Activated T-cell treated with anti-CD3 and anti-CD28 coated beads, Interleukin-2, amount 50 U/mL, for 72 hours (primary cell): ENCODE measurements around the gene CLEC4M. TPM values are rescaled to one million over a fixed set of nuclear protein-coding genes. Genes with fewer than 3 reads are reported as not detected.

ENCODE experiments used
- ATAC-seq, 2 donors: fragments of 150-1000 bp; cut with Tn5 transposase; replicated peaks in 1 of 2; 2 replicates each; pipeline ENCODE4 v1.10.0; 2021; ENCODE audit warnings: moderate library complexity in 2 of 2, mild to moderate bottlenecking in 1 of 2
- DNase-seq, 2 donors: peaks; one replicate each; pipeline ENCODE4 v3.0.0; 2021 to 2022; ENCODE audit warnings: mixed read lengths in 1 of 2
- H3K27ac Mint-ChIP-seq: one replicate; pipeline ENCODE4 v1.8.0; 2022; ENCODE audit warnings: mild to moderate bottlenecking, moderate library complexity, mixed read lengths
- H3K27me3 Mint-ChIP-seq: one replicate; pipeline ENCODE4 v1.8.0; 2022; ENCODE audit warnings: low read depth, mixed read lengths
- H3K36me3 Mint-ChIP-seq, 2 donors: one replicate each; pipeline ENCODE4 v1.8.0; 2022; ENCODE audit warnings: mixed read lengths in 2 of 2, mild to moderate bottlenecking in 1 of 2; ENCODE audit not compliant: insufficient read depth in 2 of 2
- H3K4me1 Mint-ChIP-seq: one replicate; pipeline ENCODE4 v1.8.0; 2022; ENCODE audit warnings: low read depth, mixed read lengths
- H3K4me3 Mint-ChIP-seq, 2 donors: one replicate each; pipeline ENCODE4 v1.8.0; 2022; ENCODE audit warnings: mild to moderate bottlenecking in 2 of 2, mixed read lengths in 2 of 2, moderate library complexity in 2 of 2
- H3K9me3 Mint-ChIP-seq, 2 donors: one replicate each; pipeline ENCODE4 v1.8.0; 2022; ENCODE audit warnings: mixed read lengths in 2 of 2
- total RNA-seq, 2 donors: library from RNA; stranded (reverse); gene quantifications; one replicate each; pipeline ENCODE4 v1.2.3, GENCODE V29; 2022

The CLEC4M gene
- total RNA-seq, 2 donors from 2014 or later: not detected

DNA sequence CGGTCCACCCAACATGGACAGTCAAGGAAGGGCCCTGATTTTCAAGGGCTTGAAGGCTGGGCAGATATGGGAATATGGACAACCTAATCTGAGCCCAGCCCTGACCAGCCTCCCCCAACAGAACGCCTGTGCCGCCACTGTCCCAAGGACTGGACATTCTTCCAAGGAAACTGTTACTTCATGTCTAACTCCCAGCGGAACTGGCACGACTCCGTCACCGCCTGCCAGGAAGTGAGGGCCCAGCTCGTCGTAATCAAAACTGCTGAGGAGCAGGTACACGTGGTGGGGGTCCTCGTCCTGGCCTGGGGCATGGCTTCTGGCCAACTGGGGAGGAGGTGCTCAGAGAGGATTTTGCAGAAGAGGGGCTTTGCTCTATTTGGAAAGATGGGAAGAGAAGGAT is 3.5 kb downstream of the CLEC4M start:
- Mint-ChIP-seq H3K4me1 (peaks cover 10% of the 10 kb centered on the region), H3K27me3 (peaks cover 61% of the 10 kb centered on the region), H3K27ac (no peak overlapping the region), H3K4me3 (no peak overlapping the region), H3K36me3 (no peaks in the 10 kb centered on the region), H3K9me3 (no peaks in the 10 kb centered on the region)
- DNase-seq: no peak
- ATAC-seq: no peak

DNA sequence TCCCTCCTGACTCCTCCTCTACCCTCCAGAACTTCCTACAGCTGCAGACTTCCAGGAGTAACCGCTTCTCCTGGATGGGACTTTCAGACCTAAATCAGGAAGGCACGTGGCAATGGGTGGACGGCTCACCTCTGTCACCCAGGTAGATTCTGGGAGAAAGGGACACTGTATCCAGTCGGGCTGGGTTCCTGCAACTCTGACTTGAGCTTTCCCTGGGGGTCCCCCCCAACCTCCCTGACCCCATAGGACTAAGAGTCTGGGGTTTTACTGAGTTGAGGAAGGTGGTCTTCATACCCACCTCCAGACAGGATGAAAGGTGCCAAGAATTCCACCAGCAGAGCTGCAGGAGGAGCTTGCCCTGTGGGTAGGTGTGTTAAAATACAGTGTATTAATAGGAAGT is 4.4 kb downstream of the CLEC4M start:
- Mint-ChIP-seq H3K4me1 (peaks cover 20% of the 10 kb centered on the region), H3K9me3 (no peaks in the 10 kb centered on the region), H3K36me3 (no peaks in the 10 kb centered on the region), H3K4me3 (no peak overlapping the region), H3K27me3 (peaks cover 57% of the 10 kb centered on the region), H3K27ac (no peak overlapping the region)
- DNase-seq (no peak), ATAC-seq (no peak)

DNA sequence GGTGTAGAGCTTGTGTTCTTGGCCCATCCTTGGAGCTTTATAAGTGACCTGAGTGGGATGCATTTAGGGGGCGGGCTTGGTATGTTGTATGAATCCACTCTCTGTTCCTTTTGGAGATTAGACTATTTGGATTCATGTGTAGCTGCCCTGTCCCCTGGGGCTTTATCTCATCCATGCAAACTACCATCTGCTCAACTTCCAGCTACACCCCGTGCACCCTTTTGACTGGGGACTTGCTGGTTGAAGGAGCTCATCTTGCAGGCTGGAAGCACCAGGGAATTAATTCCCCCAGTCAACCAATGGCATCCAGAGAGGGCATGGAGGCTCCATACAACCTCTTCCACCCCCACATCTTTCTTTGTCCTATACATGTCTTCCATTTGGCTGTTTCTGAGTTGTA is 6.1 kb downstream of the CLEC4M start:
- no peak for DNase-seq
- Mint-ChIP-seq H3K9me3 (no peaks in the 10 kb centered on the region), H3K27me3 (peaks cover 48% of the 10 kb centered on the region), H3K27ac (no peak overlapping the region), H3K36me3 (no peaks in the 10 kb centered on the region), H3K4me1 (peaks cover 25% of the 10 kb centered on the region), H3K4me3 (no peak overlapping the region)
- ATAC-seq: no peak

DNA sequence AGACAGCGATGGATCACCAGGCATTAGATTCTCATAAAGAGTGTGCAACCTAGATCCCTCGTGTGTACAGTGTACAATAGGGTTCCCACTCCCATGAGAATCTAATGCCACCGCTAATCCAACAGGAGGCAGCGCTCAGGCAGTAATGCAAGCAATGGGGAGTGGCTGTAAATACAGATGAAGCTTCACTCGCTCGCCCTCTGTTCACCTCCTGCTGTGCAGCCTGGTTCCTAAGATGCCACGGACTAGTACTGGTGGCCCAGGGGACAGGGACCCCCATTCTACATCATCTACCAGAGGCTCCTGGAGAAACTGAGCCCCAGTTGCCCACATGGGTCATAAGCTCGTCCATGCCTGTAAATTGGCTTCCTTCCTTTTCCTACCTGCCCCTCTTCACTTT is 8.0 kb downstream of the CLEC4M start:
- H3K27ac Mint-ChIP-seq: no peak overlapping the region
- peaks cover 30% of the 10 kb centered on the region for H3K4me1 Mint-ChIP-seq
- no peak for DNase-seq
- no peaks in the 10 kb centered on the region for H3K36me3 Mint-ChIP-seq
- peaks cover 60% of the 10 kb centered on the region for H3K27me3 Mint-ChIP-seq
- H3K9me3 Mint-ChIP-seq: no peaks in the 10 kb centered on the region
- ATAC-seq: no peak
- no peak overlapping the region for H3K4me3 Mint-ChIP-seq

DNA sequence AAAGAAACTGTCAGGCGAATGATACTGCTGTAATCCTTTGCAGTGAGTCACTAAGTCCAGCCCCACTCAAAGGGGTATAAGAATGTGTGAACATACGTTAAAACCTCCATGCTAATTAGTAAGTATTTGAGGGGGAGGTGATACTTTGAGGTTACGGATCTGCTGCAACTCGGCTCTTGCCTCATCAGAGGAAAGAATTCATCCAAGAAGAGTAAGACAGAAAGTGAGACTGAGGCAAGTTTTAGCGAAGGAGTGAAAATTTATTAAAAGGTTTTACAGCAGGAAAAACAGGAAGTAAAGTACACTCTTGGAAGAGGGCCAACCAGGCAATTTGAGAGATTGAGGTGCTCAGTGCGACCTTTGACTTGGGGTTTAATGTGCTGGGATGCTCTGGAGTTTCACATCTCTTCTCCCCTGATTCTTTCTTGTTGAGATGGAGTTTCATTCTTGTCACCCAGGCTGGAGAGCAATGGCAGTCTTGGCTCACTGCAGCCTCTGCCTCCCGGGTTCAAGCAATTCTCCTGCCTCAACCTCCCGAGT is 9.8 kb downstream of the CLEC4M start:
- peaks cover 30% of the 10 kb centered on the region for H3K4me1 Mint-ChIP-seq
- peak overlapping the region; percentile 17 for H3K27ac Mint-ChIP-seq
- no peaks in the 10 kb centered on the region for H3K9me3 Mint-ChIP-seq
- H3K36me3 Mint-ChIP-seq: no peaks in the 10 kb centered on the region
- H3K4me3 Mint-ChIP-seq: peak overlapping the region; percentile 40 to 65
- DNase-seq: peak; percentile 51 to 58
- peaks cover 56% of the 10 kb centered on the region for H3K27me3 Mint-ChIP-seq
- peak; percentile 99 for ATAC-seq

- Mint-ChIP-seq H3K9me3 (no peaks in the 10 kb centered on the region), H3K36me3 (no peaks in the 10 kb centered on the region), H3K27ac (no peak overlapping the region), H3K4me3 (no peak overlapping the region), H3K4me1 (peaks cover 30% of the 10 kb centered on the region), H3K27me3 (peaks cover 49% of the 10 kb centered on the region)
- ATAC-seq (no peak), DNase-seq (no peak)
These were observed 10.8 kb downstream of the CLEC4M start for GRCh38 chr19:7773841-7774240.

- Mint-ChIP-seq H3K4me3 (no peak overlapping the region), H3K4me1 (peaks cover 30% of the 10 kb centered on the region), H3K9me3 (no peaks in the 10 kb centered on the region), H3K27ac (no peak overlapping the region), H3K27me3 (peaks cover 45% of the 10 kb centered on the region), H3K36me3 (no peaks in the 10 kb centered on the region)
- ATAC-seq: no peak
- no peak for DNase-seq
These were observed 12.7 kb downstream of the CLEC4M start for GRCh38 chr19:7775761-7776160.

GRCh38 chr19:7778081-7778480 is 15.0 kb downstream of the CLEC4M start:
- Mint-ChIP-seq H3K27ac (no peak overlapping the region), H3K9me3 (no peaks in the 10 kb centered on the region), H3K36me3 (no peaks in the 10 kb centered on the region), H3K27me3 (peaks cover 58% of the 10 kb centered on the region), H3K4me1 (peaks cover 10% of the 10 kb centered on the region), H3K4me3 (no peak overlapping the region)
- ATAC-seq: no peak
- DNase-seq: no peak

- ATAC-seq (no peak), DNase-seq (no peak)
- no peak overlapping the region for H3K27ac Mint-ChIP-seq
- no peaks in the 10 kb centered on the region for H3K9me3 Mint-ChIP-seq
- no peaks in the 10 kb centered on the region for H3K36me3 Mint-ChIP-seq
- H3K27me3 Mint-ChIP-seq: peaks cover 76% of the 10 kb centered on the region
- peaks cover 14% of the 10 kb centered on the region for H3K4me1 Mint-ChIP-seq
- H3K4me3 Mint-ChIP-seq: no peak overlapping the region
These were observed 16.8 kb downstream of the CLEC4M start for GRCh38 chr19:7779631-7780486.

GRCh38 chr19:7781157-7781556 is 18.1 kb downstream of the CLEC4M start:
- Mint-ChIP-seq H3K27ac (no peak overlapping the region), H3K4me1 (peaks cover 9% of the 10 kb centered on the region), H3K36me3 (peaks cover 0 to 8% of the 10 kb centered on the region in 2 donors), H3K4me3 (no peak overlapping the region), H3K27me3 (peaks cover 76% of the 10 kb centered on the region), H3K9me3 (no peaks in the 10 kb centered on the region)
- ATAC-seq (no peak), DNase-seq (no peak)

- H3K9me3 Mint-ChIP-seq: no peaks in the 10 kb centered on the region
- H3K4me3 Mint-ChIP-seq: no peak overlapping the region
- no peak overlapping the region for H3K27ac Mint-ChIP-seq
- peaks cover 9% of the 10 kb centered on the region for H3K4me1 Mint-ChIP-seq
- DNase-seq (no peak), ATAC-seq (no peak)
- peaks cover 78% of the 10 kb centered on the region for H3K27me3 Mint-ChIP-seq
- H3K36me3 Mint-ChIP-seq: peaks cover 0 to 8% of the 10 kb centered on the region in 2 donors
These were observed 21.0 kb downstream of the CLEC4M start for GRCh38 chr19:7783991-7784423.

DNA sequence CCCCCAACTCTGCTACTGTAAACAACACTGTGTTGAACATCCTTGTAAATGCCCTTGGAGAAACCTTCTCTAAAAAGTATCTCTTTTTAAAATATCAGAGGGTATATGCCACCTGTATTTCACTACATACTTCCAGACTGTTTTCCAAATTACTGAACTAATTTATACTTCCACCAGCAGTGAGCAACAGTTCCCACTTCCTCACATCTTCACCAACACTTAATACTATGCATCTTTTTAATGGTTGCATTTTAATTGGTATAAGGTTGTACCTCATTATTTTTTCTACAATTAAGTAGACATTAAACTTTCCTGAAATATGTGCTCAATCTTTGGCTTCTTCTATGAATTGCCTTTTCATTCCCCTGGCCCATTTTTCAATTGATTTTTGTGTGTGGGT is 21.8 kb downstream of the CLEC4M start:
- Mint-ChIP-seq H3K36me3 (peaks cover 0 to 8% of the 10 kb centered on the region in 2 donors), H3K27me3 (peaks cover 83% of the 10 kb centered on the region), H3K27ac (no peak overlapping the region), H3K9me3 (no peaks in the 10 kb centered on the region), H3K4me3 (no peak overlapping the region), H3K4me1 (peaks cover 9% of the 10 kb centered on the region)
- DNase-seq (no peak), ATAC-seq (no peak)

- Mint-ChIP-seq H3K4me1 (peaks cover 9% of the 10 kb centered on the region), H3K27me3 (peaks cover 71% of the 10 kb centered on the region)
- ATAC-seq: no peak
These were observed 24.1 kb downstream of the CLEC4M start for GRCh38 chr19:7787141-7787540.

More at GRCh38 chr19:7787141-7787540, 24.1 kb downstream of the CLEC4M start:
- no peak for DNase-seq
- H3K36me3 Mint-ChIP-seq: peaks cover 0 to 8% of the 10 kb centered on the region in 2 donors
- no peak overlapping the region for H3K27ac Mint-ChIP-seq
- H3K9me3 Mint-ChIP-seq: no peaks in the 10 kb centered on the region
- H3K4me3 Mint-ChIP-seq: peak overlapping the region in 1 of 2 donors; percentile 11
